ENCODE measurements around the gene GPR107. TPM values are rescaled to one million over a fixed set of nuclear protein-coding genes. Genes with fewer than 3 reads are reported as not detected.

Gene GPR107
- polyA plus RNA-seq, 3 donors = 6.0 to 22.6 (median 6.0) TPM

DNA sequence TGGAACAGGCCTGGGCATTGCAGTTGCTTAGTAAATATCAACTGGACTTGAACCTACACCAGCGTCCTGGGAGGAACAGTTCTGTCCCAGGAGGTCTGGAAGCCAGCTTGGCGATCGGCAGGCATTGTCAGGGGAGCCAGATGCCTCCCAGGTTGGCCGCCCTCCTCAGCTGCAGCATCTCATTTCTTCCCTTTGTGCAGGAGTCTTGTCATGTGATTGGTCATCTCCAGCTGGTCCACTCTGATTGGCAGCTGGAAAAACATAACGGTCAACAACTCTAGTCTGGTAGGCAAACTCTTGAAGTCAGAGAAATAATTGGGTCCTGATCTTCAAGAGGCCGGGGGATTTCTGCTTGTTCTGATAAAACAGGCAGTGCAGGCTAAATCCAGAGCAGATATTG is 88.9 kb downstream of the GPR107 start:
- Histone ChIP-seq H4K20me1 (ENCODE audit: insufficient read depth, low read length) (no peaks in the 10 kb centered on the region), H3K27ac (ENCODE audit: low read depth in 1 of 2, low read length in 2 of 2) (no peak overlapping the region), H3K9me3 (replicated peaks in 1 of 2; ENCODE audit: control insufficient read depth in 1 of 2, insufficient read depth in 1 of 2, low read length in 2 of 2) (no peaks in the 10 kb centered on the region), H3K36me3 (replicated peaks in 1 of 2; ENCODE audit: control insufficient read depth in 1 of 2, insufficient read depth in 2 of 2, low read length in 2 of 2) (no peaks in the 10 kb centered on the region), H3K4me3 (replicated peaks in 1 of 3; ENCODE audit: low read depth in 2 of 3, low read length in 3 of 3) (no peak overlapping the region), H2AFZ (ENCODE audit: insufficient read depth, low read depth, low read length, poor library complexity, severe bottlenecking) (no peak overlapping the region), H3K4me1 (ENCODE audit: control insufficient read depth in 1 of 2, insufficient read depth in 2 of 2, low read length in 2 of 2) (peaks cover 16 to 22% of the 10 kb centered on the region in 2 donors), H3K9ac (ENCODE audit: insufficient read depth, low read length, poor library complexity, severe bottlenecking) (no peak overlapping the region), H3K79me2 (ENCODE audit: insufficient read depth, low read length) (no peaks in the 10 kb centered on the region), H3K4me2 (replicated peaks; ENCODE audit: extremely low read depth, low read length, poor library complexity, severe bottlenecking) (no peak overlapping the region), H3K27me3 (ENCODE audit: control insufficient read depth in 2 of 2, insufficient read depth in 2 of 2, low read length in 2 of 2) (peaks cover 0 to 19% of the 10 kb centered on the region in 2 donors)
- peaks cover 29 to 49% (median 40%) of the 10 kb centered on the region in 3 donors for H3K27me3 Mint-ChIP-seq (ENCODE audit: low read depth in 3 of 3)
- intact Hi-C loops (cut with micrococcal nuclease) = no loop called here
- 96% methylated on average over 5 of the region's 6 CpGs for WGBS (ENCODE audit: insufficient coverage)
- no peak for DNase-seq
- H3K36me3 Mint-ChIP-seq = peaks cover under 1 to 4% of the 10 kb centered on the region in 2 donors
- TF ChIP-seq CTCF (IDR thresholded peaks at IDR 0.05) = no peak
- H3K4me1 Mint-ChIP-seq = peaks cover 41% of the 10 kb centered on the region
- H3K27ac Mint-ChIP-seq = no peak overlapping the region
- H3K4me3 Mint-ChIP-seq = no peak overlapping the region
- peaks cover 0 to 4% (median 0%) of the 10 kb centered on the region in 7 donors for H3K9me3 Mint-ChIP-seq

- no peaks in the 10 kb centered on the region for H3K79me2 ChIP-seq (ENCODE audit: insufficient read depth, low read length)
- H2AFZ ChIP-seq (ENCODE audit: insufficient read depth, low read depth, low read length, poor library complexity, severe bottlenecking) = peak overlapping the region; percentile 41
- H3K4me2 ChIP-seq (replicated peaks; ENCODE audit: extremely low read depth, low read length, poor library complexity, severe bottlenecking) = no peak overlapping the region
- no peak overlapping the region for H3K27ac Mint-ChIP-seq
- WGBS (ENCODE audit: insufficient coverage) = 80% methylated on average over 16 of the region's 24 CpGs
- H3K36me3 ChIP-seq (replicated peaks in 1 of 2; ENCODE audit: control insufficient read depth in 1 of 2, insufficient read depth in 2 of 2, low read length in 2 of 2) = no peaks in the 10 kb centered on the region
- no peak overlapping the region for H3K27ac ChIP-seq (ENCODE audit: low read depth in 1 of 2, low read length in 2 of 2)
- intact Hi-C loops (cut with micrococcal nuclease) = no loop called here
- H4K20me1 ChIP-seq (ENCODE audit: insufficient read depth, low read length) = no peaks in the 10 kb centered on the region
- no peaks in the 10 kb centered on the region for H3K9me3 ChIP-seq (replicated peaks in 1 of 2; ENCODE audit: control insufficient read depth in 1 of 2, insufficient read depth in 1 of 2, low read length in 2 of 2)
- TF ChIP-seq CTCF (IDR thresholded peaks at IDR 0.05) = no peak
- no peak for DNase-seq
- peaks cover 0 to 4% of the 10 kb centered on the region in 2 donors for H3K36me3 Mint-ChIP-seq
- no peak overlapping the region for H3K4me3 ChIP-seq (replicated peaks in 1 of 3; ENCODE audit: low read depth in 2 of 3, low read length in 3 of 3)
- H3K27me3 ChIP-seq (ENCODE audit: control insufficient read depth in 2 of 2, insufficient read depth in 2 of 2, low read length in 2 of 2) = peaks cover 0 to 19% of the 10 kb centered on the region in 2 donors
- H3K4me1 ChIP-seq (ENCODE audit: control insufficient read depth in 1 of 2, insufficient read depth in 2 of 2, low read length in 2 of 2) = peaks cover 11 to 14% of the 10 kb centered on the region in 2 donors
- peak overlapping the region; percentile 27 for H3K9ac ChIP-seq (ENCODE audit: insufficient read depth, low read length, poor library complexity, severe bottlenecking)
- peaks cover 29 to 49% (median 40%) of the 10 kb centered on the region in 3 donors for H3K27me3 Mint-ChIP-seq (ENCODE audit: low read depth in 3 of 3)
- H3K4me1 Mint-ChIP-seq = peaks cover 34% of the 10 kb centered on the region
- peaks cover 0 to 4% (median 0%) of the 10 kb centered on the region in 7 donors for H3K9me3 Mint-ChIP-seq
- H3K4me3 Mint-ChIP-seq = peak overlapping the region; percentile 12 to 37
Observed at GRCh38 chr9:130143279-130143893, 89.7 kb downstream of the GPR107 start.
